ENCODE data around the gene SERPINA12. TPM values are rescaled to one million over a fixed set of nuclear protein-coding genes. Genes with fewer than 3 reads are reported as not detected.
"Not testable (repeated sequence)": the region's sequence is repeated elsewhere in the genome, so short reads cannot be mapped to it uniquely, and the experiment has no call there.

Gene SERPINA12
- total RNA-seq, 1 donor from 2014 or later: not detected

- peaks cover 2% of the 10 kb centered on the region for H3K27me3 ChIP-seq (ENCODE audit: control insufficient read depth, insufficient read depth, low read length)
- no peak overlapping the region for H3K4me3 ChIP-seq (ENCODE audit: low read depth, low read length)
- TF ChIP-seq CTCF (IDR thresholded peaks at IDR 0.05; ENCODE audit: insufficient read depth, low read length, poor library complexity, severe bottlenecking): no peak
Measured at GRCh38 chr14:94514351-94514750, 5.1 kb upstream of the SERPINA12 start.

GRCh38 chr14:94510481-94510880 lies 1.2 kb upstream of the SERPINA12 start:
- not testable (repeated sequence) for H3K27me3 ChIP-seq (ENCODE audit: control insufficient read depth, insufficient read depth, low read length); DNase-seq (ENCODE audit: low read depth); H3K36me3 ChIP-seq (ENCODE audit: control insufficient read depth, insufficient read depth, low read length); H3K4me3 ChIP-seq (ENCODE audit: low read depth, low read length)

More at GRCh38 chr14:94514351-94514750, 5.1 kb upstream of the SERPINA12 start:
- DNase-seq (ENCODE audit: low read depth): no peak
- no peaks in the 10 kb centered on the region for H3K36me3 ChIP-seq (ENCODE audit: control insufficient read depth, insufficient read depth, low read length)

GRCh38 chr14:94505641-94506040 lies 3.6 kb downstream of the SERPINA12 start:
- Histone ChIP-seq H3K36me3 (ENCODE audit: control insufficient read depth, insufficient read depth, low read length) (no peaks in the 10 kb centered on the region), H3K4me3 (ENCODE audit: low read depth, low read length) (no peak overlapping the region), H3K27me3 (ENCODE audit: control insufficient read depth, insufficient read depth, low read length) (peaks cover 2% of the 10 kb centered on the region)
- no peak for TF ChIP-seq CTCF (IDR thresholded peaks at IDR 0.05; ENCODE audit: insufficient read depth, low read length, poor library complexity, severe bottlenecking)
- no peak for DNase-seq (ENCODE audit: low read depth)

GRCh38 chr14:94505206-94505605 lies 4.1 kb downstream of the SERPINA12 start:
- DNase-seq (ENCODE audit: low read depth): no peak
- TF ChIP-seq CTCF (IDR thresholded peaks at IDR 0.05; ENCODE audit: insufficient read depth, low read length, poor library complexity, severe bottlenecking): no peak
- Histone ChIP-seq H3K4me3 (ENCODE audit: low read depth, low read length) (no peak overlapping the region), H3K36me3 (ENCODE audit: control insufficient read depth, insufficient read depth, low read length) (no peaks in the 10 kb centered on the region), H3K27me3 (ENCODE audit: control insufficient read depth, insufficient read depth, low read length) (peaks cover 2% of the 10 kb centered on the region)

- no peak for TF ChIP-seq CTCF (IDR thresholded peaks at IDR 0.05; ENCODE audit: insufficient read depth, low read length, poor library complexity, severe bottlenecking)
- Histone ChIP-seq H3K4me3 (ENCODE audit: low read depth, low read length) (no peak overlapping the region), H3K27me3 (ENCODE audit: control insufficient read depth, insufficient read depth, low read length) (peaks cover 2% of the 10 kb centered on the region), H3K36me3 (ENCODE audit: control insufficient read depth, insufficient read depth, low read length) (no peaks in the 10 kb centered on the region)
- no peak for DNase-seq (ENCODE audit: low read depth)
Measured at GRCh38 chr14:94501588-94502516, 7.4 kb downstream of the SERPINA12 start.

GRCh38 chr14:94500264-94500663 lies 9.0 kb downstream of the SERPINA12 start:
- TF ChIP-seq CTCF (IDR thresholded peaks at IDR 0.05; ENCODE audit: insufficient read depth, low read length, poor library complexity, severe bottlenecking): no peak
- DNase-seq (ENCODE audit: low read depth): no peak
- H3K36me3 ChIP-seq (ENCODE audit: control insufficient read depth, insufficient read depth, low read length): no peaks in the 10 kb centered on the region
- H3K27me3 ChIP-seq (ENCODE audit: control insufficient read depth, insufficient read depth, low read length): peaks cover 2% of the 10 kb centered on the region
- no peak overlapping the region for H3K4me3 ChIP-seq (ENCODE audit: low read depth, low read length)

All from kidney epithelial cell (primary cell).